Amygdala (tissue), 56 donors: ENCODE results near the gene TCF12.

ENCODE experiments used
- DNase-seq, 56 donors: peaks; one replicate each; lab custom pipeline; 2025; lab: John Stamatoyannopoulos, UW

TCF12 gene

GRCh38 chr15:57278439-57278838 lies 360.0 kb downstream of the TCF12 start:
- no peak for DNase-seq

GRCh38 chr15:57280464-57280863 lies 362.0 kb downstream of the TCF12 start:
- no peak for DNase-seq

- no peak for DNase-seq
These were observed 362.9 kb downstream of the TCF12 start for GRCh38 chr15:57281321-57281720.

GRCh38 chr15:57282686-57283085 lies 364.2 kb downstream of the TCF12 start:
- no peak for DNase-seq

GRCh38 chr15:57283774-57284503 lies 365.5 kb downstream of the TCF12 start:
- DNase-seq = no peak

GRCh38 chr15:57284535-57284934 lies 366.1 kb downstream of the TCF12 start:
- DNase-seq = no peak

- no peak for DNase-seq
These were observed 366.9 kb downstream of the TCF12 start for GRCh38 chr15:57285386-57285785.

- no peak for DNase-seq
These were observed 368.1 kb downstream of the TCF12 start for GRCh38 chr15:57286446-57287122.

- no peak for DNase-seq
These were observed 368.7 kb downstream of the TCF12 start for GRCh38 chr15:57287123-57287521.

- no peak for DNase-seq
These were observed 370.6 kb downstream of the TCF12 start for GRCh38 chr15:57288926-57289580.

GRCh38 chr15:57290187-57290586 lies 371.7 kb downstream of the TCF12 start:
- DNase-seq = no peak

GRCh38 chr15:57290826-57291225 lies 372.4 kb downstream of the TCF12 start:
- DNase-seq = no peak

- DNase-seq = no peak
These were observed 378.2 kb downstream of the TCF12 start for GRCh38 chr15:57296473-57297162.

GRCh38 chr15:57297163-57297593 lies 378.7 kb downstream of the TCF12 start:
- no peak for DNase-seq

- no peak for DNase-seq
These were observed 379.2 kb downstream of the TCF12 start for GRCh38 chr15:57297630-57298029.

- DNase-seq = no peak
These were observed 379.8 kb downstream of the TCF12 start for GRCh38 chr15:57298204-57298603.

- DNase-seq = no peak
These were observed 380.6 kb downstream of the TCF12 start for GRCh38 chr15:57298843-57299550.

GRCh38 chr15:57301307-57301706 lies 382.9 kb downstream of the TCF12 start:
- DNase-seq = no peak

- DNase-seq = no peak
These were observed 384.3 kb downstream of the TCF12 start for GRCh38 chr15:57302640-57303257.

GRCh38 chr15:57305009-57305408 lies 386.6 kb downstream of the TCF12 start:
- no peak for DNase-seq
